RPMI8226 (cell line): ENCODE data around the gene SPEM2.

ENCODE experiments used
- DNase-seq: peaks from one replicate; pipeline ENCODE4 v3.0.0-alpha.2; 2015

The SPEM2 gene

DNA sequence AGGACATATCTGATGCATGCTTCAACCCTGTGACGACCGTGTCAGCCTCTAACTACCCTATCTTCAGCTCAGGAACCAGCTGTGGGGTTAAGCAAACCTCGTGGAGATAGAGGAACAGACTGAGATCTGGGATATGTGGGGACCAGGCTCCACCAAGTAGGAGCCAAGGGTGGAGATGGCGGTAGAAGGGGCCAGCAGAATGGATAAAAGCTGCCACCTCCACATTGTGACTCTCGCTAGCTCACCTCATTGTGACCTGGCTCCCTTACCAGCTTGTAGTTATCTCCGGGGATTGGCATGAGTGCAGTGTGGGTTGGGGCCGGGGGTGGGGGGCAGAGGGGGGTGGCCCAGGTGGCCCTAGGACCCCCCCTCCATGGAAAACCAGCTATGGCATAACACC, at the start of gene SPEM2:
TSS of gene SPEM2 (plus strand) at position 301 of the 400 bp plus-strand sequence. CDS start at position 374, 73 bp downstream.
- no peak for DNase-seq

DNA sequence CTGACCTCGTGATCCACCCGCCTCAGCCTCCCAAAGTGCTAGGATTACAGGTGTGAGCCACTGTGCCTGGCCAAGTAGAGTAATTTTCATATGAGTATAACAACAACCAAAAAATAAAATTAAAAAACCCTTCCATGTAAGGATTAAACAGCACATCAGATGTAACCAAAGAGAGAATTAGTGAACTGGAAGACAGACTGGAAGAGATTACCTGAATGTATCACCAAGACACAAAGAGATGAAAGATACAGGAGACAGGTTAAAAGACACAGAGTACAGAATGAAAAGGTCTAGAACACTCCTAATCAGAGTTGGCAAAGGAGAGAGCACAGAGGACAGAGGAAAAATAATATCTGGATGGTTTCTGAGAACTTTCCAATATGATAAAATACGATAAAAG, 46.3 kb upstream of the SPEM2 start:
- DNase-seq: no peak

DNA sequence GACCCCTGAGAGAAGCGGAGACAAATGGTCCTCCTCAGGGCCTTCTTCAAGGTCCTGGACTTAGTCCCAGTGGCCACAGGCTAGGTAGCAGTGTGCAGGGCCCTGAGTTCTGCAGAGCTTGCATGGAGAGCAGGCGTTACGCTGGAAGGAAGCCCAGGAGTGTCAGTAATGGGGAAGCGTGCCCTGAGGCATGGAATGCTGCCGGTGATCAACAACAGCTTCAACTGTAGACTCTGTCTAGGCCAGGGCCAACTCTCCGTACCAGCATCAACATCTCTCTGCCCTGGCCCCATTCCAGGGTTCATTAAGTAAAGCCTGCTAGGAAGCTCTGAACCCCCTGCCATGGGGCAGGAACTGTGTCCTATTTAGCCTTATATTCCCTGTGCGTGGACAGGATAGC, 45.1 kb upstream of the SPEM2 start:
- DNase-seq: no peak

DNA sequence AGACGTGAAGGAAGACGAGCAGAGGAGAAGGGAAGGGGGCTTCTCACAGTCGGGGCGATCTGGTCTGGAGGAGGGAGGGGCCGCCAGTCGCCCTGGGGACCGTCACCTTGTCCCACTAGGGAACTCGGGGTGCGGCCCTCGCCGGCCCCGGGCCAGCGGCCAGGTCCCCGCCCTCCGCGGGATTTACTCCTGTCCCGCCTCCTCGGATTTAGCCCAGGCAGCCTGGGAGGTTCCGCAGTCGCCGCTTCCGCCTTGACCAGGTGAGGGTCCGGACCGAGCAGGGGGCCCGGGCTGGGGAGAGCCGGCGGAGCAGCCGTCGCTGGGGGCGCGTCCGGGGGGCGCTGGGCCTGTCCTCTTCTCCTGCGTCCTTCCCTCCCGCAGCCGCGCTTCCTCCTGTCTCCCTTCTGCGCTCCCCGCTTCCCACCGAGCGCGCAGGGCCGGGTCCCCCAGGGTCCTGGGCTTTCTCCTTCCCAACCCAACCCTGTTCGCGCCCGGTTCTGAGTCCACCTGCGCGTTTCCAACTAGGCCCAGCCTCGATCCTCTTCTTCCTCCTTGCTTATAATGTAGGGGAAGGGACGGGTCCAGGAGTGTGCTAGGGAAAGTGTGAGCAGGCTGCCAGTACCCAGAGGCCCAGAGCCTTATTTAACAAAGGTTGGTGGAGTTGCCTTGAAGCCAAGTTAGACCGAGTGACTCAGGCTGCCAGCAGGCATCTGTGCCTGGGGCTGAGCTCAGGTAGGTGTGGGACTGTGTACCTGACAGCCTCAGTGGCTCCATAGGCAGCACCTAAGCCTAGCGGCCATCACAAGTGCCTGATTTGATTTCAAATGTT, 44.3 kb upstream of the SPEM2 start, which contains the start of gene TNK1:
TSS of gene TNK1 (plus strand) at position 235 of the 829 bp plus-strand sequence. CDS start 1,838 bp downstream, outside the sequence.
- peak; percentile 35 for DNase-seq

DNA sequence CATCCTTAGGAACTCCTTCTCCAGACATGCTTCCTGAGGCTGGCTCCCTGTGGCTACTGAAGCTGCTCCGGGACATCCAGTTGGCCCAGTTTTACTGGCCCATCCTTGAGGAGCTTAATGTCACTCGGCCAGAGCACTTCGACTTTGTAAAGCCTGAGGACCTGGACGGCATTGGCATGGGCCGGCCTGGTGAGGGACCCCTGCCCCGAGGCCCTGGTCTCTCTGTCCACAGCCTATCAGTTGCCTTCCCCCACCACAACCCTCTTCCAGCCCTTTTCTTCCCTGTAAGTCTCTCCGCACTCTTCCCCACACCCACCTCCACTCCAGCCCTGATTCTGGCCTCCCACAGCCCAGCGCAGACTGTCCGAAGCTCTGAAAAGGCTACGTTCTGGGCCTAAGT, 42.5 kb upstream of the SPEM2 start:
- no peak for DNase-seq

DNA sequence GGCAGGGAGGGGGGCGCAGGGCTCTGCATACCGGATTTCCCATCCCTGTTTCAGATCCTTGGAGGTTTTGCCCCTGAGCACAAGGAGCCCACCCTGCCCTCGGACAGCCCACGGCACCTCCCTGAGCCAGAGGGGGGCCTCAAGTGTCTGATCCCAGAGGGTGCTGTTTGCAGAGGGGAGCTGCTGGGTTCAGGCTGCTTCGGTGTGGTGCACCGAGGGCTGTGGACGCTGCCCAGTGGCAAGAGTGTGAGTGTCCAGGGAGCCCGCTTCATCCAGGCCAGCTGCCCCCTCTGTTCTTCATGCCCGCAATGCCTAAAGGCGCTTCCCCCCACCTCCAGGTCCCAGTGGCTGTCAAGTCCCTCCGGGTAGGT, 42.1 kb upstream of the SPEM2 start:
- no peak for DNase-seq

DNA sequence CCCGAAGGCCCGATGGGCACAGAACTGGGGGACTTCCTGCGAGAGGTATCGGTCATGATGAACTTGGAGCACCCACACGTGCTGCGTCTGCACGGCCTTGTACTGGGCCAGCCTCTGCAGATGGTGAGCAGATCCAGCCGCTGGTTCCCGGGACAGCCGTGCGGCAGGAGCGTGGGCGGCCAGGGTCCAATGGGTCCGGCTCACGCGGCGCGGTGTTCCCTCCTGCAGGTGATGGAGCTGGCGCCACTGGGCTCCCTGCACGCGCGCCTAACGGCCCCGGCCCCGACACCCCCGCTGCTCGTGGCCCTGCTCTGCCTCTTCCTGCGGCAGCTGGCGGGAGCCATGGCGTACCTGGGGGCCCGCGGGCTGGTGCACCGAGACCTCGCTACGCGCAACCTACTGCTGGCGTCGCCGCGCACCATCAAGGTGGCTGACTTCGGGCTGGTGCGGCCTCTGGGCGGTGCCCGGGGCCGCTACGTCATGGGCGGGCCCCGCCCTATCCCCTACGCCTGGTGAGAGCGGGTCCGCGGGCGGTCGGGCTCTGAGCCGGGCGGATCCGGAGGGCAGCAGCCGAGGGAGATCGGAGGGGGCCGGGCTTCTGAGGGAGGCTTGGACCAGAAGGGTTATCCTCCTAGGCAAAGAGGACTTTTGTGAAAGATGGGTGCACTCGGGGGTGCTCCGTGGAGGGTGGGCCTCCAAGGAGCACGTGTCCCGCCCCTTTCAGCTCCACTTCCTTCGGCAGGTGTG, 41.5 kb upstream of the SPEM2 start:
- DNase-seq: no peak

DNA sequence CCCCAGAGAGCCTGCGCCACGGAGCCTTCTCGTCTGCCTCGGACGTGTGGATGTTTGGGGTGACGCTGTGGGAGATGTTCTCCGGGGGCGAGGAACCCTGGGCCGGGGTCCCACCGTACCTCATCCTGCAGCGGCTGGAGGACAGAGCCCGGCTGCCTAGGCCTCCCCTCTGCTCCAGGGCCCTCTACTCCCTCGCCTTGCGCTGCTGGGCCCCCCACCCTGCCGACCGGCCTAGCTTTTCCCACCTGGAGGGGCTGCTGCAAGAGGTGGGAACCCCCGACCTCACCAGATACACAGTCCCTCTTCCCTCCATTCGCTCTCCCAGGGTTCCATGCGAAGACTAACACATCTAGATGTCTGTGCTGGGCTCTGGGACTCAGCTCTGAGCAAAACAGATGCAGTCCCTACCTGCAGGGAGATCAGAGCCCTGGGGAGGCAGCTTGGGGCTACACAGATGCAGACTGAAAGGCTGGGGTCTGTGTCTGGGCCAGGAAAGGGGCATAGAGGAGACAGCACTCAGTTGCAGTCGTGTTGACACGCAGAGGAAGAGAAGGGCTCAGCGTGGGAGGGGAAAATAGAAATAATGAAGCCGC, 40.8 kb upstream of the SPEM2 start:
- DNase-seq: no peak

DNA sequence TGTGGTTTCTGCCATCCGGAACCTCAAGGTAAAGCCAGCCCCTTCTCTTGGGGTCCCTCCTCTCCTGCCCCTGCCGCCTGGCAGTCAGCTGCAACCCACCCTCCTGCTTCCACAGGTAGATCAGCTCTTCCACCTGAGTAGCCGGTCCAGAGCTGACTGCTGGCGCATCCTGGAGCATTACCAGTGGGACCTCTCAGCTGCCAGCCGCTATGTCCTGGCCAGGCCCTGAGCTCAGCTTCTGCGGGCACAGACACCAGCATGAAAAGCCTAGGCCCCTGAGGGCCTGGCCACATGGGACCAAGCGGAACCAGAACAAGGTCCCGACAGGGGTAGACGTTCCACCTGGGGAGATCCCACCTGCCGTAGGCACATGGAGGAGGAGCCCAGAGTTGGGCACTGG, 36.6 kb upstream of the SPEM2 start:
- DNase-seq: no peak

DNA sequence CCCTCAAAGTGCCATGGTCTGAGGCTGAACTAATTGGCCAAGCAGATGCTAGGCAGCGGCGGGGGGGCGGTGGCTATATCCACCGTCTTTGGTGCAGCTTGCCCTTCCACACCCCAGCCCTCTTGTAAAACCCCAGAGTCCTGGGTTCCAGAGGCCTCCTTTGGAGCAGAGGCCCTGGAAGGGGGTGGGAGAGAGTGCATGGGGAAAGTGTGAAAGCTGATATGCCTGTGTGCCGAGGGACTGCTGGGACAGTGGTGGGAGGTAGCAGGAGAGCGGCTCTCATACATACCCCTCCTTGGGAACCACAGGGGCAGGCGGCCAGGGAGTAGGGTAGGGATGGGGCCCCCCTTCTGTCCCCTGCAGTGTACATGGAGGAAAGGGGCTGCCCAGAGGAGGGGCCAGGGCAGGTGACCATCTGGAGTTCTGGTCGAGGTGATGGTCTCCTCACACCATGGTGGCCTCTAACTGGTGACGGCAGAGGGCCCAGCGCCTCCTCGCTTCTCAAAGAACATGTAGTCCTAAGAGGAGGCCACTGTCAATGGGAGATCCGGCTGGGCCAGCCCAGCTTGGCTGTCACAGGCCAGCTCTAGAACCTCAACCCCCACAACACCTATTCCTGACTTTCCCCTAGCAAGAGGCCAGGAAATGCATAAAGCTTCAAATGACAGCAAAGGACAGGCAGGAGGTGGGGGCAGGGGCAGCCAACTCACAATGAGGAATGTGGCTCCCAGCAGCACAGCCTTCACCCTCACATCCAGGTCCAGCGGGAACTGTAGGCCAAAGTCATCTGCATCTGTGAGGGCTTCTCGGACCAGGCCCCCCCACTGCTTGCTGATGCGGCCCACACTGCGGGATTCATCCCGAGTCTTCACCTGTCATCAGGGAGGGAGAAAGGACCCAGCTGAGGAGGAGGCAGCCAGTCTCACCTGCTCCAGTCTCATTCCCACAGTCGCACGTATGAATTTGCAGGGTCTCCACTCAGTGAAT, 35.2 kb upstream of the SPEM2 start:
- no peak for DNase-seq

DNA sequence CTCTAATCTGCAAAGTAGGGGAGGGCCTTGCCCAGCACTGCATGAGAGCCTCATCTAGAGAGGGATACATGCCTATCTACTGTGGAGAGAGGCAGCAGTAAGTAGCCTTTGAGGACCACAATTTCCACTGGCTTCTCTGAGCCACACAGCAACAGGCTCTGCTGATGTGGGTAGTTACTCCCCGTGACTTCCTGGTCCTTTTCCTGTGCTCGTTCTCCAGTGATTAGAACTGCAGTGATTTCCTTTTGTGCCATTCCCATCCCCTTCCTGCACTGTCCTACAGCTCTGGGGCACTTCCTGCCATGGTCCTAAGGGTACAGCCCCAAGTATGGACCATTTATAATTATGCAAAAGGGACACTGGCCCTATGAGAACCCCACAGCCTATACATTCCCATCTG, 34.1 kb upstream of the SPEM2 start:
- DNase-seq: no peak

DNA sequence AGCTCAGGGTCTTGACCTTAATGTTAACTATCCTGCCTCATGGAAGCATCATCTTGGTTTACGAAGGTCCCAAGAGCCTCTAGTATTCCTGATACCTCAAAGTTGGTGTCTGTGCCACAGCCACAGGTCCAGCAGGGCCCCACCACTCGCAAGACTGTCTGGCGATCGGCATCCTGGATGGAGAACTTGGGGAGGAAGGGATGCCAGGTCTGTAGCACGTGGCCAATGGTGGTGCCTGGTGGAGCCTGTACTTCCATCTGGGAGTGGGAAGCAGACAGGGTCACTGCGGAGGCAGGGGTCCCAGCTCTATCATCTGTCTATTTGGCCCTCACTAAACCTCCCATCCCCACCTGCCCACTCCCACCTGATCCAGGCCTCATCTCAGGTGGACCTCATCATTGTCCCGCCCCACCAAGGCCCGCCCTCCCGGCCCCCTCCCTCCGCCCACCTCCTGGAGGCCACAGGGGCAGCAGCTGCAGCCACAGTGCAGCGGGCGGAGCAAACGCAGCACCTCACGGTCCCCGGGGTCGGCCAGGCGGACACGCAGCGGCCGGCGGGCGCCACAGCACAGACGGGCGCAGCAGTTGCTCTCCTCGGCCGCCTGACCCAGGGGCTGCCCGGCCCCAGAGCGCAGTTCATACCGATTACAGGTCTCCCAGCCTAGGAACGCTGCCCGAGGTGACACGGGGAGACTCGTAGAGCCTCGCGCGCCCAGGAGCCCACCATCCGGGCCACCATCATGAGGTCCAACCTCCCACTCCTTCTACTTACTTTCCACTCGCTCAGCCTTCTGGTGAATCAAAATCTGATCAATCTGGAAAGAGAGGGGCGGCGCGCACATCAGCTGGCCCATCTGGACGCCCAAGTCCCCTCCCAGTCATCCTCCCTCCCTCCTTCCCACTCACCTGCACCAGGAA, 32.5 kb upstream of the SPEM2 start:
- DNase-seq: no peak

DNA sequence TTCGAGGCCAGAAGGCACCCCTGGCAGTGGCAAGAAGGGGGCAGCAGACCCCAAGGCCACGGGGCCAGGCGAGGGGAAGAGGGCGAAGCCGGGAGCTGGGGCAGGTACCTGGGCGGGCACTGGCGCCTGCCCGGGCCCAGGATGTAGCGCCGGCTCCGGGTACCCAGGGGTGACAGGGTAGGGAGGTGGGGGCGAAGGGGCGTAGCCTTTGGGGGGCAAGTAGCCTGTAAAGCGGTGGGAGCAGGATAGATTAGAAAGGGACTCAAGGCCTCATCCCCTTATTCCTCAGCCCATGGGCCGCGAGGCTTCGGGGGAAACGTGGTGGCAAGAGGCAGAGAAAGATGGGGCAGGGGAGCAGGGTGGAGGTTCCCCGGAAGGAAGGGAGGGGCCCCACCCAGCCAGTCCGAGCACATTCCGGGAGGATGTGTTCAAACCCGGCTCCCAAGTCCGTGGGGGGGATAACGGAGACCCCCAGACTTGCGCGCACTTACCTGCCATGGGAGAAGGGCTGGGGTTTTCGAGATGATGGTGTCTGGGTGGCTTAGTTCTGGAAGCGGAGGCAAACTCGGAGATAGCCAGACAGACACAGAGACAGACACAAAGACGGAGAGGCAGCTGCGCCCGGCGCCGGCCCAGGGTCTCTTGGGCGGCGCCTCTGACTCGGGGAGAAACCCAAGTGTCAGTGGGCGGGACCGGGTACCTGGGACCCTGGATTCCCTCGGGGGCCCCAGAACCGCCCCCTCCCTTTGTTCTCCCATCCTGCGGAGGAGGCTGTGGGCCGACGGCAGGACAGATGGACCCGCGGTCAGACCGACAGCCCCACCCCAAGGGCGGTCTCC, 31.6 kb upstream of the SPEM2 start:
- peak; percentile 46 for DNase-seq

DNA sequence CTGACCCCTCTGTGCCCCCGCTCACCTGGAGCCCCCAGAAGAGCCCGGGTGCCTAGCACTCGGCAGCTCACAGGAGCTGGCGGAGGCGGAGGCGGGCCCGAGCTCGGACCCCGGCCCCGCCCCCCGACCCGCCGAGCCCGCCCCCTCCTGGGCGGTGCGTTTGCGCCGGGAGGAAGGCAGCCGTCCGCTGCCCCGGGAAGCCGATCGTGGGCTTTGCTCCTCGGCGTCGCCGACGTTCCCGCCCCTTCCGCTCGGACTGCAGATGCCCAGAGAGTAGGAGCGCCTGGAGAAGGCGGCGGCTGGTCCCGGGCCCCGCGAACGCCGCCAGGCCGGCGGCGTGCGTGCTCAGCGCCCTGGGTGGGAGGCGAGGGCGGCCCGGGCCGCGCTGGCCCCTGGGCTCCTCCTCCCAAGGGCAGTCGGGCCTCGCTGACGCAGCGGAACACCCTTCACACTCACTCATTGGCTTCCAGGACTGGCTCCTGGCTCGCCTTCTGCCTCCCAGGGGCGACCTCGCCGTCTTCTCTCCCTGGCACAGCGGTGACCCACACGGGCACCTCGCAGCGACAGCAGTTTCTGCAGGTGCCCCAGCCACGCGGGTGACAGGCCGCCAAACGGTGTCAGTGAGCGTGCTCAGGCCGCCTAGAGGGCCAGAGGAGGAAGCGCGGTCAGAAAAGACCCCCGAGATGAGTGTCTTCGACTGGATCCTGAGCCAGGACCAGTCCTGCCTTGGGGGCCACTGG, 30.8 kb upstream of the SPEM2 start, which contains the start of gene PLSCR3:
TSS of gene PLSCR3 (minus strand) at position 74 of the 740 bp plus-strand sequence. CDS start 415 bp downstream, outside the sequence.
- DNase-seq: peak; percentile 87

DNA sequence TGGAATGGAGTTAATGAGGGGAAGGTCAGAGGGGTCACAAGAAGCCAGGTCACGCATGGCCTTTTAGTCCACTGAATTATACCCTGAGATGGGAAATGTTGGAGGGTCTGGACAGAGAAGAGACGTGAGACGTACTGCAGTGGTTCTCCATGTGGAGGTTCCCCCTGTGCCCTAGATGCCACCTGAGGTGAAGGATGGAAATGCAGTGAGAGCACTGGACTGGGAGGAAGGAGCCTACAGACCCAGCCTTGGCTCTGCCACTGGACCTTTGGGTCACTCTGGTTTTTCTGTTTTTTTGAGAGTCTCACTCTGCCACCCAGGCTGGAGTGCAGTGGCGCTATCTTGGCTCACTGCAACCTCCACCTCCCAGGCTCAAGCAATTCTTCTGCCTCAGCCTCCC, 29.3 kb upstream of the SPEM2 start:
- no peak for DNase-seq

DNA sequence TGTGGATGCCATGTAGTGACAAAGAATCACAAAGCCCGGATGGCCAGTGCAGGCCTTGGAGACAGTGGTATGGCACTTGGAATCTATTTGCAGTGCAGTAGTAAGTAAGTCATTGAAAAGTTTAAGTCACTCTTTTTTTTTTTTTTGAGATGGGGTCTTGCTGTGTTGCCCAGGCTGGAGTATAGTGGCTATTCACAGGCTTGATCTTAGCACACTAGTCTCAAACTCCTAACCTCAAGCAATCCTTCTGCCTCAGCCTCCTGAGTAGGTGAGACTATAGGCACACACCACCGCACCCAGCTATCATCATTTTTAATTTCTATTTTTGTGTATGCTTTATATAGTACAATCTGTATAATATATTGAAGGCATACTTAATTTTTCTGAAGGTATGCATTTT, 26.8 kb upstream of the SPEM2 start:
- no peak for DNase-seq

DNA sequence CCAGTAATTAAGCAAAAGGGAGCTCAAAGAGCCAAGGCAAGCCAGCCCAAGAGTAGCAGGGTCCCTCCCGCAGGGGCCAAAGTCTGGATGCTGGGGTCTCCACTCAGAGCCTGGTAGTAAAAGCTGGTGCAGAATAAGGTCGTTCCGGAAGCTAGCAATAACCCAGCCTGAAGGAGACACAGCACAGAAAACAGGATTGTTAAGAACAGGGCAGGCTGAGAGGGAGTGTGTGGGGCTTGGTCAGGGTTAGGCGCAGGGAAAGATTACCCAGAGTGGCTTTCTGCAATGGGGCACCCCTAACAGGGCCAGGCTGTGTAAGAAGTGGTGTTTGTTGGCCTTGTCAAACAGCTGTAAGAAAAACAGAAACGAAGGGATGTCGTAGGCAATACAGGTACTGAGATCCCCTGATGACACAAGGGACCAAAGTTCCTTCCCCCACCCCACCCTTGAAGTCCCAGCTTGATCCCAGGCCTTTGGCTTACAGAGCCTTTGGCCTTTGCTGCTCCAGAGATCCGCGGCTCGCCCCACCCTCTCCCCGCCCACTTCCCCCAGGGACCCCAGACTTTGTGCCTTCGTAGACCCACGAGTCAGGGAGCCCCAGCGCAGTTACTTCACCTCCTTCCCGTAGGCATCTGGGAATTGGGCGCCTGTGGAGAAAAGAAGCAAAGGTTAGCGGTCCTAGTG, 22.2 kb upstream of the SPEM2 start:
- no peak for DNase-seq

DNA sequence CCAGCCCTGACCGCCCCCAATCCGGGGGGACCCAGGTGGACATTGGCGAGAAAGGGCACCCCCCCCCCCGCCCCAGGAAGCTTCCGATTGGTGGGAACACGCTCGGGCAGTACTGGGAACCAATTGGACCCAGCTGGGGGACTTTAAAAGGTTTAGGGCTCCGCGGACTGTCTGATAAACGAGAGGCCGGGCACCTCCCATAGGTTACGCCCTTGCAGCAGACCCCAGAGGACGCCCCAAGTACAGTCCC, 21.8 kb upstream of the SPEM2 start:
- no peak for DNase-seq
